DMS 273 (cell line): ENCODE measurements around the gene PMEPA1.

Source experiments
- DNase-seq: peaks from one replicate; lab custom pipeline; 2025; ENCODE audit not compliant: unreplicated experiment; lab: John Stamatoyannopoulos, UW

The PMEPA1 gene

DNA sequence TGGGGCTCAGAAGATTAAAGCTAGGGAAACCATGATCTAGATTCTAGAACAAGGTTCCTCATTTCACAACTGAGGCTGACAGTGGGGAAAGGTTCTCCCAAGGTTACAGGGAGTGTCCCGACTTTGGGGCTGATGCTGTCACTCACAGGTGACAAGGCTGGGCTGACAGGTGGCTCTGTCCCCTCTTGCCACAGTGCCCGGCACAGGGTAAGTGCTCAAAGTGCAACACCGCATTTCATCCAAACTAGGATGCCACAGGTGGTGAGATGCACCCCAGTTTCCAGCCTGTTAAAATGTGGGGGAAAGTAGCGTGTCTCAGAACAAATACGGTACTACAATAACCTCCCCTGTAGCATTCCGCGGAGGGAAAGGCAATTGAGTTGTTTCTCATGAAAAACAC, 97.4 kb downstream of the PMEPA1 start:
- no peak for DNase-seq

DNA sequence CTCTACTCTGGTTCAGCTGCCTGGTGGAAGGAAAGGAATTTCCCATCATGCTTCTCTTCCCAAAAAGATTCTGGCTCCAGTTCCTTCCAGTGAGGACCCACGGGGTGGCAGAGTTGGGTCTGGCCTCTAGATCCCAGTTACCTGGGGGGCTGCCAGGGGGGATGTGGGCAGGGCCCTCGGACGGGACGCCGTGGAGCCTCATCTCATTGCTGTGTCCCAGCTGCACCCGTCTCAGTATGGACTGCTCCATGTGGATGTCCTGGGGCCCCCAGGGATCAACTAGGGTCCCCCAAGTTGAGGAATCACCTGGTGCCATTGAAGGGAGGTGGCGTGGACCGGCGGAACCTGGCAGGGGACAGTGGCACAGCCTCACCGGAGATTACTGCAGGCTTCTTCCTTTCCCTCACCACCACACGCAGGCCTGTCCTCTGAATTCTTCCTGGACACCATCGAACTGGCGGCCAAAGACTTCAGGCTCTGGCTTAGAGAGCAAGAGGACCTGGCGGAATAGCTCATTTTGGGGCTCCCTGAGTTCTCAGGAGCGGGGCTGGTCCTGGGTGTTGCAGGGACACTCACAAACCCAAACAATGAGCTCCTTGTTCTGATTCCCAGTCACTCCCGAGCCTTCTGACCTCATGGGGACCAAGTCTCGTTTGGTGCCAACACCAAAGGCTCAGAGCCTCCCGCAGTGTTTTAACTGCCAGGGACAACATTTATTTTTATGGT, 98.1 kb downstream of the PMEPA1 start:
- no peak for DNase-seq

DNA sequence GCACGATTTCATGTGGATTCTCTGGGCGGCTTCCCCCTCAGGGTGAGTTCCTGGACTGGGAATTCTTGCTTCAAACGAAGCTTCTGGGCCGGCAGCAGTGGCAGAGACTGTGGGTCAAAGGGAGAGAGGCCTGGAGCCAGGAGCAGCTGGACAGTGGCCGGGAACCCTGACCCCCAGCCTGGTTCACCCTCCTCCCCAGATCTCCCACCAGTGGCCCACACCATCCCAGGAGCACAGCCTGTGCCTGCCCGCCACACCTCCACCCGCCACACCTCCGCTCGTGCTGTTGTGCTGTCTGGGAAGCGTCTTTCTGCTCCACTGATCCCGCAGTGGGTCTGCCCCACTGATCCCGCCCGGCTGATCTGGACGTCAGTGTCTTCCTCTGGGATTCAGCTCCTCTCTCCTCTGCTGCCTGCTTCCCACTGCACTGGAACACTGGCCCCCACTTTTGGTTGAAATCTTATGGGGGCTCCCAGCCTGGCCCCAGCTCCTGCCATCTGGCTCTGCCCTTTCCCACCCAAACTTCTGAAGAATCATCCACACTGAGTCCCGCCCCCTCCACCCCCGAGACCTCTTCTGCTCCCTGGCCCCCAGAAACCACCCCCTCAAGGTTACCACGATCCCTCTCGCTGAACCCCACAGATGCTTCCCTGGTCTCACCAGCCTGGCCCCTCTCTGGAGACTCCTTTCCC, 99.4 kb downstream of the PMEPA1 start:
- DNase-seq = no peak

DNA sequence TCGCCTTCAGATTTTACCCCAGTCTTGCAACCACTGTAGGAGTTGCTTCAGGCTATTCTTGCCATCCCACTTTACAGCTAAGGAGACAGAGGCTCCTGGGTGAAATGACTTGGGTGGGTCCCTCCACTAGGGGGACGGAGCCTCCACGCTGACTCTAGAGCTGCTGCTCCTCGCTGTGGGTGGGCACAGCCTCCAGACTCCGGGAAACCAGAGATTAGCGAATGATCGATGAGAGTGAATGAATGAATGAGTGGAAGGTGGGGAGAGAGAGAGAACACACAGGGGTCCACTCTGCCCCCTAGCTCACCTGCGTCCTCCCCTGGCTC, 100.0 kb downstream of the PMEPA1 start:
- no peak for DNase-seq

DNA sequence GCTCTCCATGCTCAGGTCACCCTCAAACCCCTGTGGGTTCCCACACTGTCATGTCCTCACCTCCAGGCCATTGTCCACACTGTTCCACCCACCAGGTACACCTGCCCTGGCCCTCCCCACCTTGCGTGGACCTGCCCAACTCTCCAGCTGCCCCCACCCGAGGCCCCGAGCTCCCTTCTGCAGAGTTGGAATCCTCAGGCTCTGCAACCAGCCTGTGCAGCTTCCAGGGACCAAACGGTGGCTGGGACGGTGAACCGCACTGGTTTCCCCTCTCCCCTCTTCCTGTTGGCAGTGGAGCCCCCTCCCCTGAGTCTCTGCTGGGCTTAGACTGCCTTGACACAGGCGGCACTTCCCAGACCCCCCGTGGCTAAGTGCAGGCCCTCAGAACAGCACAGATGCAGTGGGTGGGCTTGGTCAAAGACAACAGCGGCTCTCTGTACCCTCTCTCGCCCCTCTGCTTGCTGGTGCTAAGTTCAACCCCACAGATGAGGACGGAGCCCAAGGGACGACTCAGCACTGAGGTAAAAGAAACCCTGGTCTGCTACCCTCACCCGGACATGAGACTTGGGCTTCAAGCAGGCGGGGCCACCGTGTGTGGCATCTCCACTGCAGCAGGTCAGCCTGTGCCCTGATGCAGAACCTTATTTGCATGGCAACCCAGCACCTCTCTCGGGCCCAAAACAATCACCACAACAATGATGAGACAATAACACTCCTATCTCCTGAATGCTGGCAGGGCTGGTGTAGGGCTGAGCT, 100.6 kb downstream of the PMEPA1 start:
- no peak for DNase-seq

DNA sequence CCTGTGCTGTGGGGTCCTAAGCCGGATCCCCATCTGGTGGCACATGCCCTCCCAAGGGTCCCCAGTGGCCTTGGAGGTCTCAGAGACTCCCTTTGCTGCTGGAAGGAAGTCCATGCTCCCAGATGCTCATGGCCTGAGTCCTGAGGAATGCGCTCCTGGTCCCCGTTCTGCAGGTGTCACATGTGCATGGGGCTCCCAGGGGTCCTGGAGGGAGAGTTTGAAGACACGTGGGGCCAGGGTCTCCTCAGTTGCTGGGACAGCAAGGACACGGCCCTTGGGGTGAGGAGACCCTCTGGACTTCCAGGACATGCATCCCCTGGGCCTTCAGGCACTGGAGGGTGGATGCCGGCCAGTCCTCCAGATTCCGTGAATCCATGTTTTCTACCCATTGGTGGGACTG, 101.3 kb downstream of the PMEPA1 start:
- DNase-seq = no peak

DNA sequence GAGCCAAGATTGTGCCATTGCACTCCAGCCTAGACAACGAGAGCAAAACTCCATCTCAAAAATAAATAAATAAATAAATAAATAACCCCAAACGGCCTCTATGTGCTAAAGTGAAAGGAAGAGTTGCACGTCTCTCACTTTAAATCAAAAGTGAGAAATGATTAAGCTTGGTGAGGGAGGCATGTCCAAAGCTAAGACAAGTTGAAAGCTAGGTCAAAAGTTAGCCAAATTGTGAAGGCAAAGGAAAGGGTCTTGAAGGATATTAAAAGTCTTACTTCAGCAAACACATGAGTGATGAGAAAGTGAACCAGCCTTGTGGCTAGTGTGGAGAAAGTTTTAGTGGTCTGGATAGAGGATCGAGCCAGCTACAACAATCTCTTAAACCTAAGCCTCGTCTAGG, 103.9 kb downstream of the PMEPA1 start:
- no peak for DNase-seq

DNA sequence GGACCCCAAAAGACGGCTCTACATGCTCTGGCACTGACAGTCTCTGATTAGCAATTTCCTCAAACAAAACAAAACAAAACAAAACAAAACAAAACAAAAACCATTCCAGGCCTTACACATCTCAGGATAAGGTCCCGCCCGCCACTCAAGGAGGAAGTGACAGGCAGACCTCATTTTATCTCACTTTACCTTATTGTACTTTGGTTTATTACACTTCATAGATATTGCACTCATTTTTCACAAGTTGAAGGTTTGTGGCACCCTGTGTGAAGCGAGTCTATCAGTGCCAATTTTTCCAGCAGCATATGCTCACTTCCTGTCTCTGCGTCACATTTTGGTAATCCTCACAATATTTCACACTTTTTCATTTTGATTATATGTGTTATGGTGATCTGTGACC, 104.8 kb downstream of the PMEPA1 start:
- DNase-seq = no peak

DNA sequence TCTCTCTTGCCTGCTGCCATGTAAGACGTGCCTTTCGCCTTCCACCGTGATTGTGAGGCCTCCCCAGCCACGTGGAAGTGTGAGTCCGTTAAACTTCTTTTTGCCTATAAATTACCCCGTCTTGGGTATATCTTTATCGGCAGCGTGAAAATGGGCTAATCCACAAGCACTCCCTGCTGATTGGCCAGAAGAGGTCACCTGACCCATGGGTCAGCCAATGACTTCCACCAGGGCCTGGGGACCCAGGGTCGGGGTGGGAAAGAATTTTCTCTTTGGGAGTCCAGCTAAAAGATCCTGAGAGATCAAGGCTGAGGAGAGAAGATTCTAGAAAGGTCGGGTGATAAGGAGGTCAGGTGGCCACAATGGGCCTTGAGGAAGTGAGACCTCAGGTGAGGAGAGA, 106.7 kb downstream of the PMEPA1 start:
- DNase-seq = no peak

DNA sequence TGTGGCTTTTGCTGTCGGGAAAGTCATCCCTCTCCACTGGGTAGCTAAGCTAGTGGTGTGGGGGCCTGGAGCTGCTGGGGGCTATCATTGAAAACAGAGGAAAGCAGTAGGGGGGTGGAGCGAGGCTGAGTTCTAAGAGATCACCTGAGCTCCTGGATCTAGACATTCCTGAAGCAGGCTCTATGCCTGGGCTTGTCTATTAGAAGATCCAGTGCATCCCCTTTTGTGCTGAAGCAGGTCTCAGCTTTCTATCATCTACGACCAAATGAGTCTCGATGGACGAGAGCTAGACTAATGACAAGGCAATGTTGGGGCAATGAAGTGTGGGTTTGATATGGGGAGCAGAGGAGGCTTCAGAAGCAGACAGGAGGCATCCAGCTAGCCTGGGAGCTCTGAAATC, 108.1 kb downstream of the PMEPA1 start:
- DNase-seq = no peak

DNA sequence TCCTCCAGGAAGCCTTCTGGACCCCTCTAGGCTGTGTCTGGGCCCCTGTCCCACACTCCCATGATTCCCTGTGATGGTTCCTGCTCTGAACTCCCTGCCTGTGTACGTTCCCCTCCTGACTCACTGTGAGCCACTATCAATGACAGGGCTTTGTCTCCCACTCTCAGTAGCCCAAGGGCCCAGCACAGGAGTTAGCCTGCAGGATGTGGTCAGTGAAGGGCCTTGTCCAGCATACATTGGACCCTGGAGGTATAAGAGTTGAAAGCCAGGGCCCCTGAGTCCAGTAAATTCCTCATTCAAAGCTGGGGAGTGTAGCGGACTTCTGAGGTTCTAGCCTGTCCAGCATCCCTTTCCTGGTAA, 108.6 kb downstream of the PMEPA1 start:
- no peak for DNase-seq

DNA sequence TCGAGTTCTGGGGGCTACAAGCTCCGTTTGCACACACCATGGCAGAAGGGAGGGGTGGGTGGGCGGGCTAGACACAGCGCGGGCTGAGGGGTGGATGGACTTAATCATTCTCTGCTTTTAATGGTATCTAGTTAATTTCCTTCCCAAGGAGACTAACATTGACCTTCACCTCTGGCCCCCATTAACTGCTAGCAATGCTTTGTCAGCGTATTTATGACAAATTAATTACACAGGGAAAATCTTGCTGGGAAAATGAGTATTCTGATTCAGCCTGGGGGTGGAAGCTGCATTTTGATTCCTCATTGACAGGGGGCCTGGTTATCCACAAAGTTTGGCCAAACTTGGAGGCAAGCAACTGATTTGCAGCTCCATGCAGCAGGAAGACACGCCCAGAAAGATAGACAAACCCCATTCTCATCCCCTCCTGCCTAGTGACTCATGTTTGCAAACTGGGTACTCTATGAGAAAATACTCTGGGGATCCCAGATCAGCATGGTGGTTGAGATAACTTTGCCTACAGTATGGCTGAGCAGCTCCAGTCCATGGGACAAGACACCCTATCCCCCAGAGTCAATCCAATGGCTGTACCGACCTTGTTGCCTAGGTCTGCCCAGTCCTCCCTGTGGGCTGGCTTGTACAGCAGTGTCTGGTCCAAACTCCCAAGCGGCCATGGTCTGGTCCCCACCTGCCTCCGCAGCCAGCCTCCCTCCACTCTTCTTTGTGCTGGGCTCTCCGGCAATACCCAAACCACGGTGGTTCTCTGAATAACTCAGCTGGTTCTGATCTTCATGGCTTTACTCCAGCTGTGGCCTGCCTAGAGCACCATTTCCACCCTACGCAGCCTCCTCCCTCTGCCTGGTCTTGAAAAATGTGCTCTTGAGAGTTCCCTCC, 109.2 kb downstream of the PMEPA1 start:
- DNase-seq = no peak

DNA sequence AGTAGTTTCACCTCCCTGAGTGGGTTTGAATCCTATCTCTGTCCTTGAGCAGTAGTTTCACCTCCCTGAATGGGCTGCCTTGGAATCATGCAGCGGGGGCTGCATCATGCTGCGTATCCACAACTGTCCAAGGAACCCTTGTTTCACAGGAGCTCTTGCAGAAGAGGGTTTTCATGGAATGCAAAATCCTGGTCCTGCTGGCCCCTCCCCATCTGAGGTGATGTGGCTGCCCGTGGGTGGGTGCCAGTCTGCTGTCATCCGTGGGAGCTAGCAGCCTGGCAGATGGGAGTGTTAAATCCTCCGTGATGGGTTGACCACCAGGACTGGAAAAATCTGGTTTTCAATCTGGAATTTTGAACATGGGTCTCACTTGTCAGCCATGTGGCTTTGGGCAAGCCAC, 111.3 kb downstream of the PMEPA1 start:
- no peak for DNase-seq
